PC-3 (cell line): ENCODE data around the gene GJC1. TPM values are rescaled to one million over a fixed set of nuclear protein-coding genes. Genes with fewer than 3 reads are reported as not detected.
A peak's percentile ranks its signal among the peaks of the same experiment; 100 is the strongest.

Experiments used
- ATAC-seq: fragments of 200-7000 bp; cut with Tn5 transposase; 2 replicates; pipeline ENCODE4 v1.9.1; 2020; ENCODE audit warnings: mild to moderate bottlenecking, moderate library complexity
- BruUV-seq: library from RNA; stranded (reverse); fragments of 400-500 nt; replicated peaks from 2 replicates; lab custom pipeline; 2021; lab: Mats Ljungman, UMichigan
- CTCF ChIA-PET: fragments of 300-600 bp; sonication (Branson Sonifier 250); formaldehyde crosslinking; loops from one replicate; lab custom pipeline; 2022; ENCODE audit warnings: antibody characterized with exemption; lab: Charles Lee
- POLR2A ChIA-PET: fragments of 300-600 bp; sonication (Branson Sonifier 250); formaldehyde crosslinking; loops from one replicate; lab custom pipeline; 2022; ENCODE audit warnings: antibody characterized with exemption; ENCODE audit not compliant: unreplicated experiment; lab: Charles Lee
- DNase-seq: peaks from one replicate; pipeline ENCODE4 v3.0.0-alpha.2; 2015
- H2AFZ ChIP-seq: fragments of 300-600 bp; sonication (generic); 2 replicates; pipeline ENCODE4 v1.6.0; 2016; ENCODE audit warnings: antibody characterized with exemption, low read length
- H3F3A ChIP-seq: fragments of 300-600 bp; sonication (generic); one replicate; pipeline ENCODE4 v1.6.0; 2017; ENCODE audit warnings: antibody characterized with exemption, low read length, control low read depth, mild to moderate bottlenecking; ENCODE audit not compliant: unreplicated experiment
- H3K27ac ChIP-seq: fragments of 300-600 bp; sonication (generic); 2 replicates; pipeline ENCODE4 v1.5.1; 2016; ENCODE audit warnings: mild to moderate bottlenecking, low read length
- H3K27me3 ChIP-seq: fragments of 300-600 bp; sonication (generic); 2 replicates; pipeline ENCODE4 v1.6.1; 2016; ENCODE audit warnings: low read length, mixed read lengths
- H3K36me3 ChIP-seq: fragments of 300-600 bp; sonication (generic); 2 replicates; pipeline ENCODE4 v1.6.1; 2016; ENCODE audit warnings: low read depth, mixed run types, low read length, mixed read lengths
- H3K4me1 ChIP-seq: fragments of 300-600 bp; sonication (generic); 2 replicates; pipeline ENCODE4 v1.5.1; 2016; ENCODE audit warnings: low read length; ENCODE audit not compliant: insufficient read depth
- H3K4me2 ChIP-seq: fragments of 300-600 bp; sonication (generic); 2 replicates; pipeline ENCODE4 v1.6.0; 2016; ENCODE audit warnings: low read length
- H3K4me3 ChIP-seq: fragments of 300-600 bp; sonication (generic); 2 replicates; pipeline ENCODE4 v1.5.1; 2016; ENCODE audit warnings: mild to moderate bottlenecking, low read length, mixed read lengths
- H3K79me2 ChIP-seq: fragments of 300-600 bp; sonication (generic); 2 replicates; pipeline ENCODE4 v1.6.1; 2017; ENCODE audit warnings: low read length, mixed read lengths
- H3K9ac ChIP-seq: fragments of 300-600 bp; sonication (generic); 2 replicates; pipeline ENCODE4 v1.6.0; 2016; ENCODE audit warnings: mild to moderate bottlenecking, low read length
- H3K9me2 ChIP-seq: fragments of 300-600 bp; sonication (generic); replicated peaks from 2 replicates; pipeline ENCODE4 v1.6.1; 2016; ENCODE audit warnings: mixed run types, low read length, mixed read lengths
- H3K9me3 ChIP-seq: fragments of 300-600 bp; sonication (generic); 2 replicates; pipeline ENCODE4 v1.6.1; 2016; ENCODE audit warnings: low read length, mixed read lengths
- H4K20me1 ChIP-seq: fragments of 300-600 bp; sonication (generic); 2 replicates; pipeline ENCODE4 v1.6.1; 2016; ENCODE audit warnings: low read length, mixed read lengths
- CTCF ChIP-seq: fragments of 300-600 bp; sonication (generic); conservative IDR thresholded peaks from 2 replicates; pipeline ENCODE4 v1.5.1; 2017; ENCODE audit warnings: antibody characterized with exemption, low read depth, mild to moderate bottlenecking, low read length
- EZH2 ChIP-seq: fragments of 300-600 bp; sonication (generic); IDR thresholded peaks from one replicate; pipeline ENCODE4 v1.6.1; 2017; ENCODE audit warnings: antibody characterized with exemption, mild to moderate bottlenecking, low read length; ENCODE audit not compliant: unreplicated experiment
- EZH2phosphoT487 ChIP-seq: fragments of 300-600 bp; sonication (generic); IDR thresholded peaks from 2 replicates; pipeline ENCODE4 v1.6.1; 2018; ENCODE audit warnings: mild to moderate bottlenecking, antibody characterized with exemption, low read length, borderline replicate concordance
- intact Hi-C: fragments of 100-400 bp; cut with micrococcal nuclease; formaldehyde crosslinking; loops from 2 replicates; pipeline ENCODE4 v1.9.0; 2023
- total RNA-seq: library from RNA; depleted of rRNA; stranded (reverse); fragments of >200 nt; gene quantifications from 2 replicates; pipeline ENCODE4 v1.2.3, GENCODE V29; 2014

Gene GJC1
- total RNA-seq, 1 experiment from 2014 or later: 17.1 TPM

- intact Hi-C loops: no loop called here
- Histone ChIP-seq H3K79me2 (no peaks in the 10 kb centered on the region), H3K4me3 (no peak overlapping the region), H3K27me3 (0 out of 2 replicates have a peak, but pooled peaks cover 5% of the 10 kb centered on the region), H3F3A (no peaks in the 10 kb centered on the region), H3K4me2 (no peak overlapping the region), H3K27ac (no peak overlapping the region), H3K9me2 (no peaks in the 10 kb centered on the region), H3K4me1 (peaks cover 4% of the 10 kb centered on the region; the same call in 1 of the 2 replicates), H3K9ac (no peak overlapping the region), H4K20me1 (no peaks in the 10 kb centered on the region), H2AFZ (no peak overlapping the region), H3K36me3 (no peaks in the 10 kb centered on the region), H3K9me3 (no peaks in the 10 kb centered on the region)
- ChIA-PET POLR2A (no interaction called here), CTCF (no interaction called here)
- BruUV-seq: no TSS peak
- DNase-seq (no peak), ATAC-seq (no peak)
- no peak for TF ChIP-seq EZH2
- TF ChIP-seq CTCF: no peak
Observed at GRCh38 chr17:44763170-44763569, 66.9 kb downstream of the GJC1 start.

GRCh38 chr17:44761932-44762810, 67.9 kb downstream of the GJC1 start:
- TF ChIP-seq CTCF (0 out of 2 replicates have a peak, but pooled peaks have one; percentile 9), EZH2phosphoT487 (no peak)
- intact Hi-C loops: no loop called here
- Histone ChIP-seq H3K9me2 (no peaks in the 10 kb centered on the region), H3F3A (no peaks in the 10 kb centered on the region), H3K4me3 (no peak overlapping the region), H3K4me1 (peaks cover 4% of the 10 kb centered on the region; the same call in 1 of the 2 replicates), H3K27ac (no peak overlapping the region), H4K20me1 (no peaks in the 10 kb centered on the region), H3K79me2 (no peaks in the 10 kb centered on the region), H3K9ac (no peak overlapping the region), H3K36me3 (no peaks in the 10 kb centered on the region), H2AFZ (no peak overlapping the region), H3K9me3 (no peaks in the 10 kb centered on the region), H3K4me2 (no peak overlapping the region), H3K27me3 (0 out of 2 replicates have a peak, but pooled peaks cover 5% of the 10 kb centered on the region)
- BruUV-seq: no TSS peak
- POLR2A ChIA-PET: no interaction called here
- DNase-seq (no peak), ATAC-seq (no peak)
- CTCF ChIA-PET: no interaction called here
